Omental fat pad (tissue), 4 donors: ENCODE results near the gene CLIP1. TPM values are rescaled to one million over a fixed set of nuclear protein-coding genes. Genes with fewer than 3 reads are reported as not detected.
"Not testable (repeated sequence)": the region's sequence is repeated elsewhere in the genome, so short reads cannot be mapped to it uniquely, and the experiment has no call there.

Experiments
- ATAC-seq: fragments of 150-250 bp; one replicate; pipeline ENCODE4 v1.9.1; 2016; ENCODE audit warnings: mild to moderate bottlenecking, moderate library complexity; ENCODE audit not compliant: low FRiP score
- DNase-seq: peaks from one replicate; pipeline ENCODE4 v3.0.0-alpha.2; 2019; ENCODE audit warnings: low spot score
- total RNA-seq, 4 donors: library from RNA; depleted of rRNA; stranded (reverse); fragments of >200 nt; gene quantifications; one replicate each; pipeline ENCODE4 v1.1.0, GENCODE V29; 2016
- TF ChIP-seq, protein P1 (sequence below), 3 donors: fragments of 450-650 bp; IDR thresholded peaks; one replicate each; pipeline ENCODE4 v1.5.1; 2016 to 2017; ENCODE audit warnings: antibody characterized with exemption in 3 of 3, mild to moderate bottlenecking in 3 of 3, moderate library complexity in 2 of 3

Gene CLIP1
- total RNA-seq, 4 donors from 2014 or later, result 72.8 to 189 (median 91.7) TPM

DNA sequence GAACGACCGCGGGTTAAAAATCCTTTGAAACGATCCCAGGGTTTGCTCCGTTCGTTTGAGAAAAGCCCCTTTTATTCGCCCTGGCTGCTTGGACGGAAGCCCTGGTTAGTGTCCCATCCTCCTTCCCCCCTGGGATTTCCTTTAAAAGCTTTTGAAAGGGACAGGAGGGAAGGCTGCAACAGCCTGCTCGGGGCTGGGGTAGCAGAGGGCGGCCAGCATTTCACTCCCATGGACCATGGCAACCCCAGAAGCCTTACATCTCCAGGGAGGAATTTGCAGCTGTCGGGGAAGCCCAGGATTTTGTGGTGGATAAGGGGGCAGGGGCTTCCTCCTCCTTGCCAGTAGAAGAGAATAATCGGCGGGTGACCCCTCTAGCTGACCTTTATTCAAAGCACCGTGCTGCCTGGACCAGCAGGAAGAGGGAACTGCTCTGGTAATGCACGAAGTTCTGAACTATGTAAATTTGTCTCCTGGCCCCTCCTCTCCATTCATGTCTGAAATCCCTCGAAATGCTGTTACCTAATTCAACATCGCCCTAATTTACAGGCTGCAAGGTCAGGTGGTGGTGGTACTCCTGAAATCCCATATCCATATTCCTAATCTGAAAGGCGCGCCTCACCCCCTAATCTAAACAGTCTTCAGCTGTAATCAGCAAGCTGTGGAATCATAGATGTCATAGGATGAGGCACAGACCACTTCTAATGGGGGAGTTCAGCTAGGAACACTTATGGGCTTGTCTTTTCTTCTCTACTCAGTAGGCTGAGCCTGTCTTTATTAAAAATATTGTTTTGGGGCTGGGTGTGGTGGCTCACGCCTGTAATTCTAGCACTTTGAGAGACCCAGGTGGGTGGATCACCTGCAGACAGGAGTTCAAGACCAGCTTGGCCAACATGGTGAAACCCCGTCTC is 1.0 kb upstream of the CLIP1 start:
- TF ChIP-seq, protein P1, sequence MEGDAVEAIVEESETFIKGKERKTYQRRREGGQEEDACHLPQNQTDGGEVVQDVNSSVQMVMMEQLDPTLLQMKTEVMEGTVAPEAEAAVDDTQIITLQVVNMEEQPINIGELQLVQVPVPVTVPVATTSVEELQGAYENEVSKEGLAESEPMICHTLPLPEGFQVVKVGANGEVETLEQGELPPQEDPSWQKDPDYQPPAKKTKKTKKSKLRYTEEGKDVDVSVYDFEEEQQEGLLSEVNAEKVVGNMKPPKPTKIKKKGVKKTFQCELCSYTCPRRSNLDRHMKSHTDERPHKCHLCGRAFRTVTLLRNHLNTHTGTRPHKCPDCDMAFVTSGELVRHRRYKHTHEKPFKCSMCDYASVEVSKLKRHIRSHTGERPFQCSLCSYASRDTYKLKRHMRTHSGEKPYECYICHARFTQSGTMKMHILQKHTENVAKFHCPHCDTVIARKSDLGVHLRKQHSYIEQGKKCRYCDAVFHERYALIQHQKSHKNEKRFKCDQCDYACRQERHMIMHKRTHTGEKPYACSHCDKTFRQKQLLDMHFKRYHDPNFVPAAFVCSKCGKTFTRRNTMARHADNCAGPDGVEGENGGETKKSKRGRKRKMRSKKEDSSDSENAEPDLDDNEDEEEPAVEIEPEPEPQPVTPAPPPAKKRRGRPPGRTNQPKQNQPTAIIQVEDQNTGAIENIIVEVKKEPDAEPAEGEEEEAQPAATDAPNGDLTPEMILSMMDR (IDR thresholded peaks at IDR 0.05), result no peak
- ATAC-seq (peak; percentile 50), DNase-seq (no peak)

DNA sequence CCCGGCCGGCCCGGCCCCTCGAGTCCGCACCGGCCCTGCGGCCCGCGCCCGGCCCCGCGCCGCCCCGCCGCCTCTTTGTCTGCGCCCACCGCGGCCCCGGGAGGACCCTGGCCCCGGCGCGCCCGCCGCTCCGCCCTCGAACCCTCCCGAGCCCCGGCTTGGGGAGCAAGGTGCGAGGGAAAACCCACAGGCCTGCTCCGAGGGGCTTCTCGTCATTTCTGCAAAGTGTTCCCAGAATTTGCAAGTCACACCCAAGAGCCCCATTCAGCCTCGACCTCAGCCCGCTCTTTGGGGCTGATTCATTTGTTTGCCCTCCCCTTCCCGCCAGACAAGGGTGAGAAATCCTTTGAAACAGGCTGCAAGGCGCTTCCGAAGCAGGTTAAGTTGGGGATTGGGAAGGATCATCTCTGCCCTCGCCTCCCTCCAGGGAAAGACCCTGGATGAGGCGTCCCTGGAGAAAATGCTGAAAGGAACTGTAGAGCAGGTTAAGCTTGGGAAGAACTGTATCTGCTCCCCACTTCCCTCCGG is 325 bp upstream of the CLIP1 start:
- ATAC-seq (peak; percentile 72), DNase-seq (peak; percentile 38)
- TF ChIP-seq, protein P1 (IDR thresholded peaks at IDR 0.05), result no peak

DNA sequence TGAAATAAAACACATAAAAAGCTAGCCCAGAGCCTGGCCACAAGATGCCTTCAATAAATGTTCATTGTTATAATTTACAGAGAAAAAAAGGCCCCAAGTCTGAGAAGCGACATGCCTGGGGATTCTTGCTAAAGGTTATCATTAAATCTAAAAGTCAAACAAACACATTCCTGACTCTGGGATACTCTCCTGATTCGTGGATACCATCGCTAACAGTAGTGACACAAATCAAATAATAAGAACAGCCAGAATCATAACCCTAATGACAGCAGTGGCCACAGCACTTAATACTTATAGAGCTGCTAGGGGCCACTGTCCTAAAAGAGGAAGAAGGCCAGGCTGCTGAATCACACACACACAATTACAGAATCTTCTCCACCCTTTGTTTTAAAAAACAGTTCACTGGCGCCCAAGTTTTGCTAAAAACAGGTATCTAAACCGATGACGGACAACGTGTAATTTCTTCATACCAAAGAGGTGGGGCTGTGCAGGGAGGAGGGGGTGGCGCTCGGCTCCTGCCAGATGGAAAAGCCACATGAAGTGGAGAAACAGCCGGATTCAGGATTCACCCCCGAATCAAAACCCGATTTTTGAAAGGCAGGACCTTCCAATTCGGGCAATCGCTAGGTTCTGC is 1.2 kb downstream of the CLIP1 start:
- no peak for DNase-seq
- peak; percentile 23 for ATAC-seq
- TF ChIP-seq, protein P1 (IDR thresholded peaks at IDR 0.05), result no peak

DNA sequence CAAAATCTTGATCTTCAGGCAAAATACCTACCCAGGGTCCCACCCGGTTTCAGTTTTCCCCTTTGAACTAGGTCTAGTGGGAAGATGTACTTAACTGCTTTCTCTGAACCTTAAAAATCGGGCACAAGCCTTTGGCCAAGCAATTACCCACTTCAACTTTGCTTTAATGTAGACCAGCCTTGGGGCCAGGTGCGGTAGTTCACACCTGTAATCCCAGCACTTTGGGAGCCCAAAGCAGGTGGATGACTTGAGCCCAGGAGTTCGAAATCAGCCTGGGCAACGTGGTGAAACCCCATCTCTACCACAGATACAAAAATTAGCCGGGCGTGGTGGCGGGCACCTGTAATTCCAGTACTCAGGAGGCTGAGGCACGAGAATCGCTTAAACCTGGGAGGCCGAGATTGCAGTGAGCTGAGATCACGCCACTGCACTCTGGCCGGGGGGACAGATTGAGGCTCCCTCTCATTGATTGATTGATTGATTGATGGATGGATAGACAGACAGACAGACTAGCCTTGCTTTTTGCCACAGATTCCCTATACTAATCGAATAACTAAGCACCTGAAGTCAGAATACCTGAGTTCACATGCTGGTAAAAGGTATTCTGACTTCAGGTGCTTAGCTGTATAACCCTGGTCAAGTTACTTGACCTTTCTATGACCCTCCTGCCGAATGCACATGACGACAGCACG is 1.9 kb downstream of the CLIP1 start:
- TF ChIP-seq, protein P1 (IDR thresholded peaks at IDR 0.05), result no peak
- no peak for ATAC-seq
- DNase-seq, result no peak

DNA sequence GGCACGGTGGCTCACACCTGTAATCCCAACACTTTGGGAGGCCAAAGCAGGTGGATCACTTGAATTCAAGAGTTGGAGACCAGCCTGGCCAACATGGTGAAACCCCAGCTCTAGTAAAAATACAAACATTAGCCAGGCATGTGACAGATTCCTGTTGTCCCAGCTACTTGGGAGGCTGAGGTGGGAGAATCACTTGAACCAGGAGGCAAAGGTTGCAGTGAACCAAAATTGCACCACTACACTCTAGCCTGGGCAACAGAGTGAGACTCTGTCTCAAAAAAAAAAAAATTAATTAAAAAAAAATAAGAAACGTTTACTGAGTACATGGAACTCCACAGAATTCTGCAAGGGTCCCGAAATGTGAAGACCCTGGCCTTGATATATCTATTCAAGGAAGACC is 3.4 kb downstream of the CLIP1 start:
- not testable (repeated sequence) for ATAC-seq, DNase-seq

DNA sequence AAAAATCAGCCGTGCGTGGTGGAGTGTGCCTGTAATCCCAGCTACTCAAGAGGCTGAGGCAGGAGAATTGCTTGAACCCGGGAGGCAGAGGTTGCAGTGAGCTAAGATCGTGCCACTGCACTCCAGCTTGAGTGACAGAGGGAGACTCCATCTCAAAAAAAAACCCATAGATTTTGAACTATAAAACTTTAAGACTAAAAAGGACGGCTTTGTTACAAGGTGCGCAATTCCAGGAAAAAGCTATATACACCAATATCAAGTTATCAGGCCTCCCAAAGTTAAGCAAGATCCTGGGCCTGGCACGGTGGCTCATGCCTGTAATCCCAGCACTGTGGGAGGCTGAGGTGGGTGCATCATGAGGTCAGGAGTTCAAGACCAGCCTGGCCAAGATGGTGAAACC is 6.8 kb downstream of the CLIP1 start:
- DNase-seq, ATAC-seq: not testable (repeated sequence)

DNA sequence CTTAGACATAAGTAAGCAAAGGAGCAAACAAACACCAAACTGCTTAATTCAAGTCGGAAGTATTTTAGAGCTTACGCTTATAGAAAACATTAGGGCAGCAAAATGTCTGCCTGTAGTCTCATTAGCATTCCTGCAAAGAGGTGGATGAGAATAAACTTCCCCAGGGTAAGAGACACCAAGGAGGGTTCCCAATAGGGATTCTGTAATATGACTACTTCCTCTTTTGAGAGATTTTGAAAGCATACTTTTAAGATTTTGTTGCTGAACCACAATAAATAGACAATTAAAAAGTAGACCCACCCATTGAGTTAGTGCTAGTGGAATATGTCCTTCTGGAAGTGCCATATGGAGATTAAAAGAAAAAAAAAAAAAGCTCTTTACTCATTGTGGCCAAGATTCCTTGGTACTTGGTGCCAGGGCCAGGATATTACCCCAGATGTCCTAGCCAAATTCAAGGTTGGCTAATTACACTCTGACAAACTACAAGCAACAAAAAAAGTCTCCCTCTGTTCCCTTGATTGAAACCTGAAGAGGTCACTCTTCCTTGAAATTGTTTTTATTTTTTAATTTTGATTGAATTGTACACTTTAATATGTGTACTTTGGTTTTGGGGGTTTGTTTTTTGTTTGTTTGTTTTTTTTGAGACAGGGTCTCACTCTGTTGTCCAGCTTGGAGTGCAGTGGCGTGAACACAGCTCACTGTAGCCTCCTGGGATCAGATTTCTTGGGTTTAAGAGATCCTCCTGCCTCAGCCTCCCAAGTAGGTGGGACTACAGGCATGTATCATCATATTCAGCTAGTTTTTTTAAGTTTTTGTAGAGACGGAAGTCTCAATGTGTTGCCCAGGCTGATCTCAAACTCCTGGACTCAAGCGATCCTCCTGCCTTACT is 8.7 kb downstream of the CLIP1 start:
- ATAC-seq (no peak), DNase-seq (no peak)
- TF ChIP-seq, protein P1 (IDR thresholded peaks at IDR 0.05), result no peak
